ENCODE data around the gene GOLPH3. TPM values are rescaled to one million over a fixed set of nuclear protein-coding genes. Genes with fewer than 3 reads are reported as not detected.

GOLPH3 gene
- total and polyA plus RNA-seq, 2 of the 4 experiments (the other 2 are of a cell fraction), result 38.2 to 41.3 TPM

- DNase-seq (no peak), ATAC-seq (ENCODE audit: low read depth) (no peak; the same call in none of the 2 replicates)
- Histone ChIP-seq H3K4me2 (ENCODE audit: low read depth, low read length) (no peak overlapping the region), H4K20me1 (ENCODE audit: insufficient read depth, low read length) (no peaks in the 10 kb centered on the region), H3K9me3 (ENCODE audit: control insufficient read depth, insufficient read depth, low read length) (no peaks in the 10 kb centered on the region), H2AFZ (replicated peaks; ENCODE audit: low read length, poor library complexity) (peak overlapping the region; percentile 76), H3K56ac (ENCODE audit: extremely low read depth, insufficient read depth, low read length) (no peak overlapping the region), H3K36me3 (ENCODE audit: control insufficient read depth, insufficient read depth, low read length) (no peaks in the 10 kb centered on the region), H3K4me3 (ENCODE audit: insufficient read depth, low read depth, low read length) (no peak overlapping the region), H3K9me1 (ENCODE audit: insufficient read depth, low read length) (peaks cover 1% of the 10 kb centered on the region; the same call in 1 of the 2 replicates), H3K4me1 (ENCODE audit: control insufficient read depth, insufficient read depth, low read length) (peaks cover 4% of the 10 kb centered on the region), H3K4ac (ENCODE audit: low read depth, low read length) (0 out of 2 replicates have a peak overlapping the region, but pooled peaks have one; percentile 16), H3K23ac (ENCODE audit: low read depth, low read length) (no peak overlapping the region), H3K9ac (ENCODE audit: low read depth, low read length) (no peak overlapping the region), H2BK15ac (ENCODE audit: low read depth, low read length) (no peak overlapping the region), H2BK5ac (ENCODE audit: low read depth, low read length, poor library complexity, severe bottlenecking) (no peak overlapping the region), H4K5ac (ENCODE audit: low read depth, low read length) (no peak overlapping the region), H3K79me1 (ENCODE audit: low read depth in 1 of 2, low read length in 2 of 2) (no peaks in the 10 kb centered on the region), H2AK5ac (ENCODE audit: low read depth, low read length) (no peak overlapping the region), H3K14ac (replicated peaks; ENCODE audit: low read depth, low read length) (no peak overlapping the region), H2BK20ac (ENCODE audit: low read depth, low read length) (no peak overlapping the region), H3K18ac (ENCODE audit: low read depth, low read length) (no peak overlapping the region), H2BK120ac (ENCODE audit: low read depth, low read length) (no peak overlapping the region), H3K27ac (ENCODE audit: insufficient read depth, low read length) (no peak overlapping the region), H3K27me3 (ENCODE audit: control insufficient read depth, insufficient read depth, low read length) (no peaks in the 10 kb centered on the region), H4K8ac (ENCODE audit: low read depth in 2 of 2, low read length in 2 of 2) (no peak overlapping the region; a peak in 1 of 4 replicates), H4K91ac (ENCODE audit: insufficient read depth, low read depth, low read length) (no peak overlapping the region), H2AK9ac (replicated peaks; ENCODE audit: low read depth, low read length, poor library complexity) (peak overlapping the region; percentile 15)
- TF ChIP-seq RAD21 (IDR thresholded peaks at IDR 0.05; ENCODE audit: low read length), result no peak
- TF ChIP-seq RCOR1 (IDR thresholded peaks at IDR 0.05; ENCODE audit: insufficient replicate concordance, low read length), result no peak
- TF ChIP-seq NFE2L2 (IDR thresholded peaks at IDR 0.05; ENCODE audit: low read depth, low read length), result no peak
- TF ChIP-seq FOS (IDR thresholded peaks at IDR 0.05; ENCODE audit: low read depth, low read length), result no peak
- TF ChIP-seq CTCF (conservative IDR thresholded peaks at IDR 0.05; ENCODE audit: low read depth, low read length), result no peak
- TF ChIP-seq RFX5 (IDR thresholded peaks at IDR 0.05; ENCODE audit: low read depth, low read length), result no peak
- TF ChIP-seq USF2 (IDR thresholded peaks at IDR 0.05; ENCODE audit: low read depth, low read length), result no peak
- TF ChIP-seq CEBPB (IDR thresholded peaks at IDR 0.05; ENCODE audit: low read depth, low read length), result no peak
- no peak for TF ChIP-seq MAZ (IDR thresholded peaks at IDR 0.05; ENCODE audit: borderline replicate concordance, low read depth, low read length)
- no peak for TF ChIP-seq MXI1 (IDR thresholded peaks at IDR 0.05; ENCODE audit: borderline replicate concordance, low read depth, low read length)
- no peak for TF ChIP-seq POLR2A (IDR thresholded peaks at IDR 0.05; ENCODE audit: low read depth, low read length)
- no peak for TF ChIP-seq SMC3 (IDR thresholded peaks at IDR 0.05; ENCODE audit: low read depth, low read length)
- no peak for TF ChIP-seq CHD1 (IDR thresholded peaks at IDR 0.05; ENCODE audit: low read depth, low read length)
- no peak for TF ChIP-seq BHLHE40 (IDR thresholded peaks at IDR 0.05; ENCODE audit: low read depth, low read length)
- no peak for TF ChIP-seq MAFK (IDR thresholded peaks at IDR 0.05; ENCODE audit: low read depth, low read length)
- POLR2A ChIA-PET (ENCODE audit: unreplicated experiment), result no interaction called here
- BruUV-seq (replicated peaks), result no TSS peak
- intact Hi-C loops (cut with micrococcal nuclease) (no loop called here), in situ Hi-C loops (cut with MboI; ENCODE audit: low sequenced_read_pairs) (no loop called here), dilution Hi-C loops (cut with HindIII; ENCODE audit: low sequenced_read_pairs, unreplicated experiment) (no loop called here)
- CTCF ChIA-PET, result no interaction called here
- 63% methylated on average over 6 of the region's 12 CpGs; no CpG with 5 or more reads in 1 of the 2 experiments for WGBS, 2 experiments (ENCODE audit: extremely low coverage in 2 of 2, insufficient read length in 1 of 2)
Observed at GRCh38 chr5:32217886-32218396, 43.8 kb upstream of the GOLPH3 start.

Measured in IMR-90 (cell line).